SH-SY5Y (cell line): ENCODE data around the gene PFN1.

Experiments used
- GATA2 ChIP-seq: IDR thresholded peaks from 2 replicates; pipeline ENCODE4 v1.6.1; 2011; ENCODE audit warnings: mild to moderate bottlenecking, low read depth, low read length
- GATA3 ChIP-seq: IDR thresholded peaks from 2 replicates; pipeline ENCODE4 v1.6.1; 2011; ENCODE audit warnings: low read depth, mild to moderate bottlenecking, low read length, moderate library complexity

The PFN1 gene

GRCh38 chr17:4972322-4972721 lies 24.0 kb upstream of the PFN1 start:
- TF ChIP-seq GATA2 (no peak), GATA3 (no peak)

GRCh38 chr17:4971826-4972225 lies 23.5 kb upstream of the PFN1 start:
- TF ChIP-seq GATA3 (no peak), GATA2 (no peak)

GRCh38 chr17:4970273-4970672 lies 21.9 kb upstream of the PFN1 start:
- TF ChIP-seq GATA2, result no peak
- TF ChIP-seq GATA3, result no peak

GRCh38 chr17:4969551-4970173 lies 21.3 kb upstream of the PFN1 start:
- TF ChIP-seq GATA3, result no peak
- no peak for TF ChIP-seq GATA2

- TF ChIP-seq GATA2 (no peak), GATA3 (no peak)
These were observed 20.8 kb upstream of the PFN1 start for GRCh38 chr17:4969047-4969550.

GRCh38 chr17:4968486-4969046 lies 20.2 kb upstream of the PFN1 start:
- no peak for TF ChIP-seq GATA2
- no peak for TF ChIP-seq GATA3

- TF ChIP-seq GATA3 (no peak), GATA2 (no peak)
These were observed 19.5 kb upstream of the PFN1 start, which contains the start of gene SPAG7 for GRCh38 chr17:4967539-4968485. Gene SPAG7 (minus strand): TSS chr17:4967817. CDS start chr17:4967804, 13 bp downstream.

- TF ChIP-seq GATA3, result no peak
- no peak for TF ChIP-seq GATA2
These were observed 18.7 kb upstream of the PFN1 start for GRCh38 chr17:4966844-4967538.

GRCh38 chr17:4965311-4965986 lies 17.1 kb upstream of the PFN1 start:
- TF ChIP-seq GATA3 (no peak), GATA2 (no peak)

GRCh38 chr17:4960279-4960922 lies 12.1 kb upstream of the PFN1 start:
- TF ChIP-seq GATA2, result no peak
- no peak for TF ChIP-seq GATA3

GRCh38 chr17:4959261-4959965 lies 11.1 kb upstream of the PFN1 start:
- no peak for TF ChIP-seq GATA2

GRCh38 chr17:4958102-4958501 lies 9.8 kb upstream of the PFN1 start:
- no peak for TF ChIP-seq GATA2
- no peak for TF ChIP-seq GATA3
